Transverse colon (tissue), 4 donors: ENCODE measurements around the gene DAB2. TPM values are rescaled to one million over a fixed set of nuclear protein-coding genes. Genes with fewer than 3 reads are reported as not detected.
A peak's percentile ranks its signal among the peaks of the same experiment; 100 is the strongest.

Source experiments
- DNase-seq: peaks from one replicate; pipeline ENCODE4 v3.0.0-alpha.2; 2019
- H3K27ac ChIP-seq, 4 donors: fragments of 200-600 bp; sonication (generic); 2 replicates each; pipeline ENCODE4 v1.5.1; 2016 to 2018; ENCODE audit warnings: inconsistent platforms in 4 of 4
- H3K27me3 ChIP-seq: fragments of 200-600 bp; sonication (generic); 2 replicates; pipeline ENCODE4 v1.5.1; 2017; ENCODE audit warnings: inconsistent platforms
- H3K36me3 ChIP-seq, 4 donors: fragments of 200-600 bp; sonication (generic); 2 replicates each; pipeline ENCODE4 v1.5.1; 2017 to 2019; ENCODE audit warnings: inconsistent platforms in 4 of 4
- H3K4me1 ChIP-seq, 4 donors: fragments of 200-600 bp; sonication (generic); 2 replicates each; pipeline ENCODE4 v1.5.1; 2017 to 2020; ENCODE audit warnings: inconsistent platforms in 4 of 4
- H3K4me3 ChIP-seq, 4 donors: fragments of 200-600 bp; sonication (generic); 1 replicate in 1 of 4; 2 replicates in 3 of 4; pipeline versions ENCODE4 v1.5.1 to v1.6.1; 2017 to 2019; ENCODE audit warnings: inconsistent platforms in 4 of 4
- H3K9me3 ChIP-seq, 2 donors: fragments of 200-600 bp; sonication (generic); 2 replicates each; pipeline ENCODE4 v1.5.1; 2017 to 2019; ENCODE audit warnings: inconsistent platforms in 2 of 2
- EP300 ChIP-seq: sonication (generic); formaldehyde crosslinking; IDR thresholded peaks from one replicate; pipeline ENCODE4 v1.6.1; 2017; ENCODE audit warnings: antibody characterized with exemption, low read depth
- POLR2A ChIP-seq: fragments of 450-650 bp; IDR thresholded peaks from one replicate; pipeline ENCODE4 v1.6.1; 2016; ENCODE audit warnings: antibody characterized with exemption, mild to moderate bottlenecking, moderate library complexity
- POLR2AphosphoS5 ChIP-seq, 3 donors: sonication (generic); formaldehyde crosslinking; IDR thresholded peaks; one replicate each; pipeline ENCODE4 v1.6.1; 2016; ENCODE audit warnings: antibody characterized with exemption in 3 of 3
- WGBS, 2 donors: methylation state at CpG; one replicate each; pipeline ENCODE4 v1.1.5; 2018; ENCODE audit warnings: low coverage in 1 of 2; 5-methylcytosine and 5-hydroxymethylcytosine counted together
- in situ Hi-C, 4 donors: fragments of 200-750 bp; cut with MboI; loops; one replicate each; pipeline versions ENCODE4 v1.15.0 to v1.15.1; 2017; ENCODE audit warnings: low sequenced_read_pairs in 3 of 4, low pct_ligation_motif_present in 1 of 4, low pct_unique_long_range_greater_than_20kb in 1 of 4
- intact Hi-C: fragments of 100-400 bp; cut with DNase I; formaldehyde crosslinking; loops from one replicate; pipeline ENCODE4 v1.15.1; 2023; ENCODE audit warnings: low total_unique reads
- total RNA-seq, 4 donors: library from RNA; depleted of rRNA; stranded (reverse); fragments of >200 nt; gene quantifications; one replicate each; pipeline ENCODE4 v1.1.0, GENCODE V29; 2016
- TF ChIP-seq, protein P1 (sequence below), 5 experiments: fragments of 200-600 bp in 3 of 5; fragments of 450-650 bp in 2 of 5; sonication (generic) in 3 of 5; IDR thresholded peaks; 1 replicate in 2 of 5; 2 replicates in 3 of 5; pipeline ENCODE4 v1.5.1; 2016 to 2017; ENCODE audit warnings: antibody characterized with exemption in 5 of 5, inconsistent platforms in 3 of 5, mild to moderate bottlenecking in 2 of 5, moderate library complexity in 1 of 5

The DAB2 gene
- total RNA-seq: 100 to 1,000 TPM in 1 of 4 donors, 10 to 100 TPM in 3; 34.4 to 143 (median 53.1) TPM

- intact Hi-C loops: no loop called here
- Histone ChIP-seq H3K4me3 (peak within 1 kb of the TSS; percentile 50 to 62 (median 54)), H3K9me3 (no peaks in the 10 kb centered on the region), H3K4me1 (peaks cover 0 to 67% (median 35%) of the 10 kb centered on the region in 4 donors), H3K27me3 (no peaks in the 10 kb centered on the region), H3K27ac (peak within 1 kb of the TSS; percentile 84 to 89 (median 86)), H3K36me3 (no peaks in the 10 kb centered on the region)
- in situ Hi-C loops: no loop called here
- WGBS, 2 donors: 6 to 8% methylated on average over 11 to 53 of the region's 53 CpGs
- TF ChIP-seq EP300: no peak
- TF ChIP-seq, protein P1, sequence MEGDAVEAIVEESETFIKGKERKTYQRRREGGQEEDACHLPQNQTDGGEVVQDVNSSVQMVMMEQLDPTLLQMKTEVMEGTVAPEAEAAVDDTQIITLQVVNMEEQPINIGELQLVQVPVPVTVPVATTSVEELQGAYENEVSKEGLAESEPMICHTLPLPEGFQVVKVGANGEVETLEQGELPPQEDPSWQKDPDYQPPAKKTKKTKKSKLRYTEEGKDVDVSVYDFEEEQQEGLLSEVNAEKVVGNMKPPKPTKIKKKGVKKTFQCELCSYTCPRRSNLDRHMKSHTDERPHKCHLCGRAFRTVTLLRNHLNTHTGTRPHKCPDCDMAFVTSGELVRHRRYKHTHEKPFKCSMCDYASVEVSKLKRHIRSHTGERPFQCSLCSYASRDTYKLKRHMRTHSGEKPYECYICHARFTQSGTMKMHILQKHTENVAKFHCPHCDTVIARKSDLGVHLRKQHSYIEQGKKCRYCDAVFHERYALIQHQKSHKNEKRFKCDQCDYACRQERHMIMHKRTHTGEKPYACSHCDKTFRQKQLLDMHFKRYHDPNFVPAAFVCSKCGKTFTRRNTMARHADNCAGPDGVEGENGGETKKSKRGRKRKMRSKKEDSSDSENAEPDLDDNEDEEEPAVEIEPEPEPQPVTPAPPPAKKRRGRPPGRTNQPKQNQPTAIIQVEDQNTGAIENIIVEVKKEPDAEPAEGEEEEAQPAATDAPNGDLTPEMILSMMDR (IDR thresholded peaks at IDR 0.05): peak; percentile 44 to 55 (median 46)
- TF ChIP-seq POLR2AphosphoS5 (IDR thresholded peaks at IDR 0.05): peak; percentile 57 to 82 (median 80)
- peak; percentile 85 for TF ChIP-seq POLR2A
- DNase-seq: peak; percentile 78
Observed at GRCh38 chr5:39424736-39425637, at the start of gene DAB2. DAB2 (minus strand) TSS chr5:39424980; CDS start chr5:39394320, 30,660 bp downstream.

DNA sequence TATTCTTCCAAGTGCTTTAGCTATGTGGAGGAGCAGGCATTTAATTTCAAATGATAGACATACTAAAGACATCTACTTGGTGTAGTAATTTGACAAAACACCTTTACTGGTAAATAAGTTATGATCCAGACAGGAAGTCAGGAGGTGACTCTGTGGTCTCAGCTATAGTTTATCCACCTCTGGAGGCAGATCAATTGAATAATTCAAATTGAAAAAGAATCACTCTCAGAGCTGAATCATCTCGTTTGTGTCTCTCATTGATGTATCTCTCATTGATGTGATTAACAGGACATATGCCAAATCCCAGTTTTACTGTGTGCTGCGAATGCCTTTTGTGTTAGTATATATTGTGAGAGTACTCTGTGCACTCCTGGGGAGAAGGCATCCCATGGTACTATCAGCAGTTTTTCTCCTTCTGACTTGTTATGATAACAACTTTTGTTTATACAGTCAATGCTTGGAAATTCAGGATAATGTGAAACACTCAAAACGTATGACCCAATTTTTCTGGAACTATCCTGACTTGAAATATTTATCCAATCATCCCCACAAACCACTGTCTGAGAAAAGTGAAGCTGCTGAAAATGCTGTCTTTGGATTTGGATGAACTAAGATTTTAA, 48.5 kb upstream of the DAB2 start:
- in situ Hi-C loops (no loop called here), intact Hi-C loops (no loop called here)
- H3K27ac ChIP-seq: no peak overlapping the region
- 69 to 82% methylated on average over 1 to 3 of the region's 3 CpGs for WGBS, 2 donors
- H3K9me3 ChIP-seq: no peaks in the 10 kb centered on the region
- H3K4me1 ChIP-seq: peaks cover 0 to 4% (median 0%) of the 10 kb centered on the region in 4 donors
- TF ChIP-seq EP300 (no peak), POLR2A (no peak)
- TF ChIP-seq, protein P1 (IDR thresholded peaks at IDR 0.05): no peak
- no peaks in the 10 kb centered on the region for H3K36me3 ChIP-seq
- no peak overlapping the region for H3K4me3 ChIP-seq
- DNase-seq: no peak
- H3K27me3 ChIP-seq: no peaks in the 10 kb centered on the region

- DNase-seq: no peak
- in situ Hi-C loops (no loop called here), intact Hi-C loops (no loop called here)
- Histone ChIP-seq H3K36me3 (no peaks in the 10 kb centered on the region), H3K4me1 (peaks cover 0 to 4% (median 0%) of the 10 kb centered on the region in 4 donors), H3K9me3 (no peaks in the 10 kb centered on the region), H3K27me3 (no peaks in the 10 kb centered on the region), H3K4me3 (no peak overlapping the region), H3K27ac (no peak overlapping the region)
- 44 to 61% methylated on average over 2 to 3 of the region's 3 CpGs for WGBS, 2 donors
- no peak for TF ChIP-seq POLR2AphosphoS5 (IDR thresholded peaks at IDR 0.05)
- TF ChIP-seq, protein P1 (IDR thresholded peaks at IDR 0.05): no peak
- no peak for TF ChIP-seq POLR2A
- TF ChIP-seq EP300: no peak
Observed at GRCh38 chr5:39471836-39472508, 47.2 kb upstream of the DAB2 start.

GRCh38 chr5:39470811-39471210, 46.0 kb upstream of the DAB2 start:
- Histone ChIP-seq H3K36me3 (no peaks in the 10 kb centered on the region), H3K4me1 (peaks cover 0 to 9% (median 3%) of the 10 kb centered on the region in 4 donors), H3K27me3 (no peaks in the 10 kb centered on the region), H3K27ac (no peak overlapping the region), H3K4me3 (no peak overlapping the region), H3K9me3 (no peaks in the 10 kb centered on the region)
- TF ChIP-seq POLR2A (no peak), EP300 (no peak), POLR2AphosphoS5 (IDR thresholded peaks at IDR 0.05) (no peak)
- TF ChIP-seq, protein P1 (IDR thresholded peaks at IDR 0.05): no peak
- intact Hi-C loops (no loop called here), in situ Hi-C loops (no loop called here)
- DNase-seq: no peak
- 93 to 95% methylated on average over 2 of the region's 2 CpGs for WGBS, 2 donors
